Uterus (tissue), 2 donors: ENCODE data around the gene KCTD19.

Source experiments
- POLR2A ChIP-seq, 2 donors: fragments of 450-650 bp; IDR thresholded peaks; one replicate each; pipeline ENCODE4 v1.6.1; 2016; ENCODE audit warnings: antibody characterized with exemption in 2 of 2, mild to moderate bottlenecking in 1 of 2, moderate library complexity in 1 of 2
- TF ChIP-seq, protein P1 (sequence below), 4 experiments: fragments of 200-600 bp in 2 of 4; fragments of 450-650 bp in 2 of 4; sonication (generic) in 2 of 4; IDR thresholded peaks; one replicate each; pipeline ENCODE4 v1.5.1; 2016 to 2019; ENCODE audit warnings: antibody characterized with exemption in 4 of 4, mild to moderate bottlenecking in 2 of 4, moderate library complexity in 1 of 4

DNA sequence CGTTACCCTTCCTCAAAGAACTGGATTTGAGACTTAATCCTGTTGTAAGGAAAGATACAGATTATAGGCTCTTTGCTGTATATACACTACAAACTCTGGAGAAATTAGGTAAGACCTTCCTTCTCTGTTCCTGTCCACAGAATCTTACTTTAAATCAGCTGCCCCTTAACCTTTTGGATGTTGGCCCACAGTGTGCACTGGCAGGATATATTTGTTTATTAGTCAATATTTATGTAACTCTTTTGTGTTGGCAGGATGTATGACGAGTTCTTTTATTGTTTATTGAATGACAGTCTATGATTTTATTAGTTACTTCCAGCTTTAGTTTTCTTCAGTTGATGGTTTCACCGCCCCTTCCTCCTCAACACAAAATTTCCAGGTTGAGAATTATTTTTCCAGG lies 19.8 kb upstream of the KCTD19 start:
- TF ChIP-seq, protein P1, sequence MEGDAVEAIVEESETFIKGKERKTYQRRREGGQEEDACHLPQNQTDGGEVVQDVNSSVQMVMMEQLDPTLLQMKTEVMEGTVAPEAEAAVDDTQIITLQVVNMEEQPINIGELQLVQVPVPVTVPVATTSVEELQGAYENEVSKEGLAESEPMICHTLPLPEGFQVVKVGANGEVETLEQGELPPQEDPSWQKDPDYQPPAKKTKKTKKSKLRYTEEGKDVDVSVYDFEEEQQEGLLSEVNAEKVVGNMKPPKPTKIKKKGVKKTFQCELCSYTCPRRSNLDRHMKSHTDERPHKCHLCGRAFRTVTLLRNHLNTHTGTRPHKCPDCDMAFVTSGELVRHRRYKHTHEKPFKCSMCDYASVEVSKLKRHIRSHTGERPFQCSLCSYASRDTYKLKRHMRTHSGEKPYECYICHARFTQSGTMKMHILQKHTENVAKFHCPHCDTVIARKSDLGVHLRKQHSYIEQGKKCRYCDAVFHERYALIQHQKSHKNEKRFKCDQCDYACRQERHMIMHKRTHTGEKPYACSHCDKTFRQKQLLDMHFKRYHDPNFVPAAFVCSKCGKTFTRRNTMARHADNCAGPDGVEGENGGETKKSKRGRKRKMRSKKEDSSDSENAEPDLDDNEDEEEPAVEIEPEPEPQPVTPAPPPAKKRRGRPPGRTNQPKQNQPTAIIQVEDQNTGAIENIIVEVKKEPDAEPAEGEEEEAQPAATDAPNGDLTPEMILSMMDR (IDR thresholded peaks at IDR 0.05): no peak
- no peak for TF ChIP-seq POLR2A (IDR thresholded peaks at IDR 0.05)
